Bone marrow (tissue), 2 donors: ENCODE measurements around the gene RLBP1.

ENCODE experiments used
- DNase-seq, 2 donors: peaks; one replicate each; lab custom pipeline; 2025; lab: John Stamatoyannopoulos, UW

Gene RLBP1

GRCh38 chr15:89205991-89206585, 15.3 kb downstream of the RLBP1 start:
- DNase-seq, result no peak

- DNase-seq, result peak in 1 of 2 donors; percentile 4
Observed at GRCh38 chr15:89203705-89204273, 17.6 kb downstream of the RLBP1 start.

GRCh38 chr15:89201465-89202005, 19.8 kb downstream of the RLBP1 start:
- no peak for DNase-seq

GRCh38 chr15:89200182-89200581, 21.2 kb downstream of the RLBP1 start:
- no peak for DNase-seq

- no peak for DNase-seq
Observed at GRCh38 chr15:89199746-89200145, 21.6 kb downstream of the RLBP1 start.

- no peak for DNase-seq
Observed at GRCh38 chr15:89198934-89199333, 22.4 kb downstream of the RLBP1 start.

GRCh38 chr15:89198196-89198595, 23.2 kb downstream of the RLBP1 start:
- no peak for DNase-seq

- no peak for DNase-seq
Observed at GRCh38 chr15:89197503-89197971, 23.8 kb downstream of the RLBP1 start.

- DNase-seq, result no peak
Observed at GRCh38 chr15:89196994-89197393, 24.4 kb downstream of the RLBP1 start.

GRCh38 chr15:89196241-89196640, 25.1 kb downstream of the RLBP1 start:
- no peak for DNase-seq

- DNase-seq, result no peak
Observed at GRCh38 chr15:89195836-89196235, 25.5 kb downstream of the RLBP1 start.

- DNase-seq, result no peak
Observed at GRCh38 chr15:89194608-89195007, 26.8 kb downstream of the RLBP1 start.

GRCh38 chr15:89192766-89193165, 28.6 kb downstream of the RLBP1 start:
- DNase-seq, result no peak

GRCh38 chr15:89192136-89192535, 29.2 kb downstream of the RLBP1 start:
- no peak for DNase-seq

GRCh38 chr15:89187986-89188514, 33.3 kb downstream of the RLBP1 start:
- no peak for DNase-seq

GRCh38 chr15:89187301-89187985, 33.9 kb downstream of the RLBP1 start:
- no peak for DNase-seq

- no peak for DNase-seq
Observed at GRCh38 chr15:89186803-89187202, 34.6 kb downstream of the RLBP1 start.

- DNase-seq, result no peak
Observed at GRCh38 chr15:89184886-89185526, 36.4 kb downstream of the RLBP1 start.

GRCh38 chr15:89184357-89184756, 37.0 kb downstream of the RLBP1 start:
- no peak for DNase-seq

- no peak for DNase-seq
Observed at GRCh38 chr15:89179966-89180875, 41.2 kb downstream of the RLBP1 start.

GRCh38 chr15:89178307-89178977, 42.9 kb downstream of the RLBP1 start:
- DNase-seq, result no peak
